ENCODE measurements around the gene TPCN2.

- TF ChIP-seq, protein P1, sequence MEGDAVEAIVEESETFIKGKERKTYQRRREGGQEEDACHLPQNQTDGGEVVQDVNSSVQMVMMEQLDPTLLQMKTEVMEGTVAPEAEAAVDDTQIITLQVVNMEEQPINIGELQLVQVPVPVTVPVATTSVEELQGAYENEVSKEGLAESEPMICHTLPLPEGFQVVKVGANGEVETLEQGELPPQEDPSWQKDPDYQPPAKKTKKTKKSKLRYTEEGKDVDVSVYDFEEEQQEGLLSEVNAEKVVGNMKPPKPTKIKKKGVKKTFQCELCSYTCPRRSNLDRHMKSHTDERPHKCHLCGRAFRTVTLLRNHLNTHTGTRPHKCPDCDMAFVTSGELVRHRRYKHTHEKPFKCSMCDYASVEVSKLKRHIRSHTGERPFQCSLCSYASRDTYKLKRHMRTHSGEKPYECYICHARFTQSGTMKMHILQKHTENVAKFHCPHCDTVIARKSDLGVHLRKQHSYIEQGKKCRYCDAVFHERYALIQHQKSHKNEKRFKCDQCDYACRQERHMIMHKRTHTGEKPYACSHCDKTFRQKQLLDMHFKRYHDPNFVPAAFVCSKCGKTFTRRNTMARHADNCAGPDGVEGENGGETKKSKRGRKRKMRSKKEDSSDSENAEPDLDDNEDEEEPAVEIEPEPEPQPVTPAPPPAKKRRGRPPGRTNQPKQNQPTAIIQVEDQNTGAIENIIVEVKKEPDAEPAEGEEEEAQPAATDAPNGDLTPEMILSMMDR (IDR thresholded peaks at IDR 0.05 in 2 of 3, conservative IDR thresholded peaks at IDR 0.05 in 1 of 3; ENCODE audit: borderline replicate concordance in 1 of 3, insufficient read depth in 1 of 3, low read depth in 2 of 3, low read length in 2 of 3), result no peak
- TF ChIP-seq TCF7L2 (IDR thresholded peaks at IDR 0.05; ENCODE audit: borderline replicate concordance, extremely low read depth, insufficient read depth, insufficient read length), result no peak
- TF ChIP-seq POLR2A (IDR thresholded peaks at IDR 0.05; ENCODE audit: borderline replicate concordance, extremely low read depth, insufficient read depth, insufficient read length), result no peak
These were observed 41.9 kb upstream of the TPCN2 start for GRCh38 chr11:69006816-69007215.
